ENCODE data around the gene SPSB1.

The SPSB1 gene

DNA sequence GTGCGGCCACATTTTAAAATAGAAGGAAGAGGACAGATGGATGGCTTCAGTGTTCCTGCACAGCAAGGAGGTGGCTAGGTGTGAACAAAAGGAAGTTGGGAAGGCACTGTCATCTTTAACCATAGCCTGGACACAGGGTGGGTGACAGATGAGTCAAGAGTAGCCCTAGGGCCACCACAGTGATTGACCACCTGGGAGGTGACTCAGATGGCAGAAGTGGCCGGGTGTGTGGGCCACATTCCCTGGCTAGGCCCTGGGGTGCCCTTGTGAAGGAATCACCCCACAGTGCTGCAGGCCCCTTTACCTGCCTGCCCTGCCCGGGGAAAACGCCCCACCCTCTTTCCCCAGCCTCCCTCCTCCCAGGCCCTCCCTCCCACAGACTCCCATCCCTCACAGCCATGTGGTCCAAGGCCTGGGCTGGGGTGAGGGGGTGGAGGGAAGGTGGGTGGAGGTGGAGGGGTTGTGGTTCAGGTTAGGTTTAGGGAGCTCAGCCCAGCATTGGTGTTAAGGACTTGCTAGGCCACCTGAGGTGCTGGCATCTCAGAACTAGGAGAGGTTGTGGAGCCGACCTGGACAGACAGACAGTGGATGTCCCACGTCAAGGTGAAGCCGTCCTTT lies 59.1 kb downstream of the SPSB1 start:
- TF ChIP-seq, protein P1, sequence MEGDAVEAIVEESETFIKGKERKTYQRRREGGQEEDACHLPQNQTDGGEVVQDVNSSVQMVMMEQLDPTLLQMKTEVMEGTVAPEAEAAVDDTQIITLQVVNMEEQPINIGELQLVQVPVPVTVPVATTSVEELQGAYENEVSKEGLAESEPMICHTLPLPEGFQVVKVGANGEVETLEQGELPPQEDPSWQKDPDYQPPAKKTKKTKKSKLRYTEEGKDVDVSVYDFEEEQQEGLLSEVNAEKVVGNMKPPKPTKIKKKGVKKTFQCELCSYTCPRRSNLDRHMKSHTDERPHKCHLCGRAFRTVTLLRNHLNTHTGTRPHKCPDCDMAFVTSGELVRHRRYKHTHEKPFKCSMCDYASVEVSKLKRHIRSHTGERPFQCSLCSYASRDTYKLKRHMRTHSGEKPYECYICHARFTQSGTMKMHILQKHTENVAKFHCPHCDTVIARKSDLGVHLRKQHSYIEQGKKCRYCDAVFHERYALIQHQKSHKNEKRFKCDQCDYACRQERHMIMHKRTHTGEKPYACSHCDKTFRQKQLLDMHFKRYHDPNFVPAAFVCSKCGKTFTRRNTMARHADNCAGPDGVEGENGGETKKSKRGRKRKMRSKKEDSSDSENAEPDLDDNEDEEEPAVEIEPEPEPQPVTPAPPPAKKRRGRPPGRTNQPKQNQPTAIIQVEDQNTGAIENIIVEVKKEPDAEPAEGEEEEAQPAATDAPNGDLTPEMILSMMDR (IDR thresholded peaks at IDR 0.05; ENCODE audit: control insufficient read depth, insufficient read depth, low read depth, low read length, missing control alignments): no peak
- no peak for DNase-seq (ENCODE audit: low read depth)
- H3K4me3 ChIP-seq (ENCODE audit: control insufficient read depth, low read depth, low read length): no peak overlapping the region

DNA sequence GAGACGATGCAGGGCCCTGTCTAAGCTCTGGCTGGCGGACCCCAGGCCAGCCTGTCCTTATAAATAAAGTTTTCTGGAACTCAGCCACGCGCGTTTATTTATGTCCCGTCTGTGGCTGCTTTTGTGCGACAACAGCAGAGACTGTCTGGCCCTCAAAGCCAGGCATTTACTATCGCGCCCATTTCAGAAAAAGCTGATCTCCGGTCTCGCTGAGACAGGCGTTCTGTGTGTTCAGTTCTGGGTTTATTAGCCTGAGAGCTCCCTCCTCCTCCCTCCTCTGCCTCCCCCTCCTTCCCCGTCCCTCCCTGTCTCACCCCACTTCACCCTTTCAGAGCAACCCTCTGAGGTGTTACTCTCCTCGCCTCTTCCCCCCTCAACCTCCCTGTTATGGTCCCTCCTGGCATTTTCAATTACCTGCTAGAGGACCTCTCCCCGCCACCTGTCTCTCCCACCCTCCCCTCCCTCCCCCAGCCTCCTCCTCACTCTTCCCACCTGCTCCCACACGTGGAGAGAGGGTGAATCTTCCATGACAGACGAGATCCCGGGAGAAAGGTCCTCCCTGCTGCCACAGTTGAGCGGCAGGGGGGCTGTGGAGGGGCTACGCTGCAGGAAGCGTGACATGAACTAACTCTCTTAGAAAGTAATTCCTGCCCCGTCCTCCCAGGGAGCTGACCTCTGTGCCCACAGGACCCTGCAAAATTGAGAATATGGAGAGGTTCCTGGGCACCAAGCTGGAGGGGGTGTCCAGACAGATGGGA lies 59.9 kb downstream of the SPSB1 start:
- TF ChIP-seq, protein P1 (IDR thresholded peaks at IDR 0.05; ENCODE audit: control insufficient read depth, insufficient read depth, low read depth, low read length, missing control alignments): no peak
- H3K4me3 ChIP-seq (ENCODE audit: control insufficient read depth, low read depth, low read length): no peak overlapping the region
- no peak for DNase-seq (ENCODE audit: low read depth)

DNA sequence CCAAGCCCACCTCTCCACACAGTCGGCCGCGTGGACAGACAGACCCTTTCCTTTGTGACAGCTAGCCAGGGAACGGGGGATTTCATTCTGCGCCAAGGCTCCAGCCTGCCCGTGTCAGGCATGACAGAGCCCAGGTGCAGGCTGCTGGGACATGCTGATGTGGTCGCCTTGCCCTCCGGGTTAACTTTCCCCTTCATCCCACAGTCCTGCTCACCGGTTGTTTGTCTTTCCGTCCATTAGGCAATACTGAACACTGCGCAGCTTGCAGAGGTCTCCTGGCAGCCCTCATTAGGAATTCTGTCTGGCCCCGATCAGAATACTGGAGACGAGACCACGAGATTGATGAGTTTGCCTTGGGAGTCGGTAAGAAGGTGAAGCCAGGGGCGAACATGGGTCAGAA lies 62.8 kb downstream of the SPSB1 start:
- H3K4me3 ChIP-seq (ENCODE audit: control insufficient read depth, low read depth, low read length): no peak overlapping the region
- TF ChIP-seq, protein P1 (IDR thresholded peaks at IDR 0.05; ENCODE audit: control insufficient read depth, insufficient read depth, low read depth, low read length, missing control alignments): no peak
- no peak for DNase-seq (ENCODE audit: low read depth)

DNA sequence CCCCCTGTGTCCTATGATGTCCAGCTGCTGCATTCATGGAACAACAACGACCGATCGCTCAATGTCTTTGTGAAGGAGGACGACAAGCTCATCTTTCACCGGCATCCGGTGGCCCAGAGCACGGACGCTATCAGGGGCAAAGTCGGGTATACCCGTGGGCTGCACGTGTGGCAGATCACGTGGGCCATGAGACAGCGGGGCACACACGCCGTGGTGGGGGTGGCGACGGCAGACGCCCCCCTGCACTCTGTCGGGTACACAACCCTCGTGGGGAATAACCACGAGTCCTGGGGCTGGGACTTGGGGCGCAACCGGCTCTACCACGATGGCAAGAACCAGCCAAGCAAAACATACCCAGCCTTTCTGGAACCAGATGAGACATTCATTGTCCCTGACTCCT lies 63.3 kb downstream of the SPSB1 start:
- H3K4me3 ChIP-seq (ENCODE audit: control insufficient read depth, low read depth, low read length): no peak overlapping the region
- TF ChIP-seq, protein P1 (IDR thresholded peaks at IDR 0.05; ENCODE audit: control insufficient read depth, insufficient read depth, low read depth, low read length, missing control alignments): no peak
- DNase-seq (ENCODE audit: low read depth): no peak

DNA sequence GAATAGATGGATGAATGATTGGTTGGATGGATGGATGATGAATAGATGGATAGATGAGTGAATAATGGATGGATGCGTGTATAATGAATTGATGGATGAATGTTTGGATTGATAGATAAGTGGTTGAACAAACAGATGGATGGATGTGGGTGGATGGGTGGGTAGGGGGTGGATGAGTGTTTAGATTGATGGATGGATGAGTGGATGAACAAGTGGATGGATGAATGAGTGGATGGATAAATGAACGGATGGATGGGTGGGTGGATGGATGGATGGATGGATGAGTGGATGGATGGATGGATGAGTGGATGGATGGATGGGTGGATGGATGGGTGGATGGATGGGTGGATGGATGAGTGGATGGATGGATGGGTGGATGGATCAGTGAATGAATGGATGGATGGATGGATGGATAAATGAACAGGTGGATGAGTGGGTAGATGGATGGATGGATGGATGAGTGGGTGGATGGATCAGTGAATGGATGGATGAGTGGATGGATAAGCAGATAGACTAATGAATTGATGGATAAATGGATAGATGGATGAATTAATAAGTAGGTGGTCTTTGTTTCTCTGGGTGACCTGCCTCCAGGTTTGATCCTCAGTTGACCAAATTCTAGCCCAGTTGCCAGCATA lies 64.3 kb downstream of the SPSB1 start:
- no peak for DNase-seq (ENCODE audit: low read depth)
- TF ChIP-seq, protein P1 (IDR thresholded peaks at IDR 0.05; ENCODE audit: control insufficient read depth, insufficient read depth, low read depth, low read length, missing control alignments): no peak
- H3K4me3 ChIP-seq (ENCODE audit: control insufficient read depth, low read depth, low read length): no peak overlapping the region

DNA sequence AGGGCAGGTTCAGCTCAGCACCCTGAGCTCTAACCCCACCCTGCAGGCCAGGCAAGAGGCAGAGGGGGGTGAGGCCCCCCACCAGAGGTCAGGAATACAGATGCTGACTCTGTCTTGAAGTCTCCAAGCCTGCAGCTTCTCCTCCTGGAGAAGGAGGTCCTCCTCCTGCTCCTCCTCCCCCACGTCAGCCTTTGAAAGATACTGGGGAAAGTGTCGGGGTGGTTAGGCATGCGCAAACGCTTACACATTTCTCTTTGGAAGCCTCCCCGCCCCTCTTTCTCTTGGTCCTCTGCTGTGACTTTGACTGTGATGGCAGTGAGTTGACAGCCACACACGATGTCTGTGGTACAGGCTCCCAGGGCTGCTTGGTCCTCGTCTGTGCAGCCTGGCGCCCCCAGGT lies 65.3 kb downstream of the SPSB1 start:
- TF ChIP-seq, protein P1 (IDR thresholded peaks at IDR 0.05; ENCODE audit: control insufficient read depth, insufficient read depth, low read depth, low read length, missing control alignments): no peak
- no peak for DNase-seq (ENCODE audit: low read depth)
- no peak overlapping the region for H3K4me3 ChIP-seq (ENCODE audit: control insufficient read depth, low read depth, low read length)

Data from AG09309 (cell line).